SK-N-SH treated with all-trans-retinoic acid at 6 μM for 48 hours (cell line): ENCODE measurements around the gene DIABLO.

Experiments
- GLIS3 ChIP-seq: fragments of 250-450 bp; sonication (Bioruptor Pico); IDR thresholded peaks from 2 replicates; pipeline ENCODE4 v1.5.0; 2020; ENCODE audit warnings: mild to moderate bottlenecking, moderate library complexity
- ISL1 ChIP-seq: fragments of 250-450 bp; sonication (Bioruptor Pico); IDR thresholded peaks from 2 replicates; pipeline ENCODE4 v2.1.2; 2022; ENCODE audit warnings: mild to moderate bottlenecking, moderate library complexity
- TOX ChIP-seq: fragments of 250-450 bp; sonication (Bioruptor Pico); IDR thresholded peaks from 2 replicates; pipeline ENCODE4 v1.8.0; 2021; ENCODE audit warnings: mild to moderate bottlenecking, moderate library complexity, borderline replicate concordance
- ZFP30 ChIP-seq: fragments of 450-650 bp; formaldehyde crosslinking; IDR thresholded peaks from 2 replicates; pipeline ENCODE4 v1.5.0; 2022; ENCODE audit warnings: mild to moderate bottlenecking, moderate library complexity
- ZNF70 ChIP-seq: fragments of 450-650 bp; formaldehyde crosslinking; IDR thresholded peaks from 2 replicates; pipeline ENCODE4 v1.5.0; 2020; ENCODE audit warnings: mild to moderate bottlenecking, moderate library complexity
- TF ChIP-seq, protein P1 (sequence below): fragments of 250-450 bp; sonication (Bioruptor Pico); IDR thresholded peaks from 2 replicates; pipeline ENCODE4 v1.8.0; 2020; ENCODE audit warnings: mild to moderate bottlenecking, moderate library complexity, borderline replicate concordance

- no peak for TF ChIP-seq GLIS3 (CRISPR knock-in tag)
- TF ChIP-seq ZNF70 = no peak
- TF ChIP-seq TOX = no peak
- TF ChIP-seq, protein P1, sequence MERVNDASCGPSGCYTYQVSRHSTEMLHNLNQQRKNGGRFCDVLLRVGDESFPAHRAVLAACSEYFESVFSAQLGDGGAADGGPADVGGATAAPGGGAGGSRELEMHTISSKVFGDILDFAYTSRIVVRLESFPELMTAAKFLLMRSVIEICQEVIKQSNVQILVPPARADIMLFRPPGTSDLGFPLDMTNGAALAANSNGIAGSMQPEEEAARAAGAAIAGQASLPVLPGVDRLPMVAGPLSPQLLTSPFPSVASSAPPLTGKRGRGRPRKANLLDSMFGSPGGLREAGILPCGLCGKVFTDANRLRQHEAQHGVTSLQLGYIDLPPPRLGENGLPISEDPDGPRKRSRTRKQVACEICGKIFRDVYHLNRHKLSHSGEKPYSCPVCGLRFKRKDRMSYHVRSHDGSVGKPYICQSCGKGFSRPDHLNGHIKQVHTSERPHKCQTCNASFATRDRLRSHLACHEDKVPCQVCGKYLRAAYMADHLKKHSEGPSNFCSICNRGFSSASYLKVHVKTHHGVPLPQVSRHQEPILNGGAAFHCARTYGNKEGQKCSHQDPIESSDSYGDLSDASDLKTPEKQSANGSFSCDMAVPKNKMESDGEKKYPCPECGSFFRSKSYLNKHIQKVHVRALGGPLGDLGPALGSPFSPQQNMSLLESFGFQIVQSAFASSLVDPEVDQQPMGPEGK (CRISPR knock-in tag) = no peak
- no peak for TF ChIP-seq ISL1 (CRISPR knock-in tag)
- TF ChIP-seq ZFP30 (CRISPR knock-in tag) = no peak
These were observed 64.2 kb downstream of the DIABLO start for GRCh38 chr12:122161682-122162081.
